Esophagus squamous epithelium (tissue), 5 donors: ENCODE measurements around the gene PHLDA1. TPM values are rescaled to one million over a fixed set of nuclear protein-coding genes. Genes with fewer than 3 reads are reported as not detected.

Experiments
- DNase-seq: peaks from one replicate; lab custom pipeline; 2025; lab: John Stamatoyannopoulos, UW
- H3K27ac ChIP-seq, 4 donors: fragments of 200-600 bp; sonication (generic); one replicate each; pipeline ENCODE4 v1.5.1; 2016 to 2019; ENCODE audit warnings: mild to moderate bottlenecking in 1 of 4
- H3K27me3 ChIP-seq, 4 donors: fragments of 200-600 bp; sonication (generic); 1 replicate in 3 of 4; 2 replicates in 1 of 4; pipeline versions ENCODE4 v1.5.1 to v1.6.0; 2017 to 2021; ENCODE audit warnings: antibody characterized with exemption in 1 of 4
- H3K36me3 ChIP-seq, 3 donors: fragments of 200-600 bp; sonication (generic); one replicate each; pipeline ENCODE4 v1.5.1; 2016 to 2019
- H3K4me1 ChIP-seq, 3 donors: fragments of 200-600 bp; sonication (generic); one replicate each; pipeline ENCODE4 v1.5.1; 2017 to 2019
- H3K4me3 ChIP-seq, 4 donors: fragments of 200-600 bp; sonication (generic); 1 replicate in 3 of 4; 2 replicates in 1 of 4; pipeline ENCODE4 v1.5.1; 2016 to 2019; ENCODE audit warnings: mild to moderate bottlenecking in 2 of 4, moderate library complexity in 1 of 4
- H3K9me3 ChIP-seq, 3 donors: fragments of 200-600 bp; sonication (generic); one replicate each; pipeline ENCODE4 v1.5.1; 2016 to 2019
- CTCF ChIP-seq, 6 experiments: fragments of 450-650 bp in 4 of 6; fragments of 200-600 bp in 2 of 6; sonication (generic) in 2 of 6; IDR thresholded peaks; one replicate each; pipeline ENCODE4 v1.5.1; 2016 to 2019; ENCODE audit warnings: antibody characterized with exemption in 6 of 6, mild to moderate bottlenecking in 4 of 6, moderate library complexity in 4 of 6
- POLR2A ChIP-seq, 4 donors: fragments of 450-650 bp; IDR thresholded peaks; one replicate each; pipeline ENCODE4 v1.6.1; 2017; ENCODE audit warnings: antibody characterized with exemption in 4 of 4, mild to moderate bottlenecking in 4 of 4, moderate library complexity in 3 of 4
- WGBS, 2 donors: methylation state at CpG; one replicate each; pipeline ENCODE4 v1.1.5; 2018; 5-methylcytosine and 5-hydroxymethylcytosine counted together
- intact Hi-C: fragments of 100-400 bp; cut with DNase I; formaldehyde crosslinking; loops from one replicate; pipeline ENCODE4 v1.15.0; 2022
- total RNA-seq, 4 donors: library from RNA; depleted of rRNA; stranded (reverse); fragments of >200 nt; gene quantifications; one replicate each; pipeline ENCODE4 v1.1.0, GENCODE V29; 2016
- donor health status: DM: yes; HTN: yes; CAD: no.

Gene PHLDA1
- total RNA-seq, 4 donors from 2014 or later, result 33.8 to 77.8 (median 56.7) TPM

- TF ChIP-seq POLR2A (IDR thresholded peaks at IDR 0.05), result no peak
- no peak for TF ChIP-seq CTCF (IDR thresholded peaks at IDR 0.05)
- H3K9me3 ChIP-seq, result peaks cover 0 to 15% (median 9%) of the 10 kb centered on the region in 3 donors
- intact Hi-C loops, result no loop called here
- peaks cover 0 to 10% (median 0%) of the 10 kb centered on the region in 3 donors for H3K4me1 ChIP-seq
- DNase-seq, result no peak
- H3K27ac ChIP-seq, result no peak overlapping the region
- no peaks in the 10 kb centered on the region for H3K27me3 ChIP-seq
- no peak overlapping the region for H3K4me3 ChIP-seq
- peaks cover 0 to 90% (median 0%) of the 10 kb centered on the region in 3 donors for H3K36me3 ChIP-seq
- 97% methylated on average over 3 of the region's 3 CpGs for WGBS, 2 donors
Measured at GRCh38 chr12:76065917-76066316, 34.3 kb upstream of the PHLDA1 start.

- Histone ChIP-seq H3K36me3 (peaks cover 0 to 89% (median 0%) of the 10 kb centered on the region in 3 donors), H3K9me3 (peaks cover 0 to 15% (median 9%) of the 10 kb centered on the region in 3 donors), H3K27me3 (no peaks in the 10 kb centered on the region), H3K4me1 (peaks cover 0 to 6% (median 0%) of the 10 kb centered on the region in 3 donors), H3K4me3 (no peak overlapping the region), H3K27ac (no peak overlapping the region)
- DNase-seq, result no peak
- TF ChIP-seq POLR2A (IDR thresholded peaks at IDR 0.05) (no peak), CTCF (IDR thresholded peaks at IDR 0.05) (no peak)
- 93 to 97% methylated on average over 1 of the region's 1 CpG for WGBS, 2 donors
- intact Hi-C loops, result no loop called here
Measured at GRCh38 chr12:76064904-76065303, 33.3 kb upstream of the PHLDA1 start.

- Histone ChIP-seq H3K4me1 (no peaks in the 10 kb centered on the region), H3K27me3 (no peaks in the 10 kb centered on the region), H3K36me3 (peaks cover 0 to 97% (median under 1%) of the 10 kb centered on the region in 3 donors), H3K27ac (no peak overlapping the region), H3K9me3 (peaks cover 0 to 10% (median 6%) of the 10 kb centered on the region in 3 donors), H3K4me3 (no peak overlapping the region)
- TF ChIP-seq CTCF (IDR thresholded peaks at IDR 0.05), result no peak
- no peak for TF ChIP-seq POLR2A (IDR thresholded peaks at IDR 0.05)
- intact Hi-C loops, result no loop called here
- 55 to 59% methylated on average over 2 of the region's 2 CpGs for WGBS, 2 donors
- no peak for DNase-seq
Measured at GRCh38 chr12:76060111-76060510, 28.5 kb upstream of the PHLDA1 start.

GRCh38 chr12:76057326-76057725 lies 25.8 kb upstream of the PHLDA1 start:
- Histone ChIP-seq H3K36me3 (peaks cover 0 to 97% (median 8%) of the 10 kb centered on the region in 3 donors), H3K27me3 (no peaks in the 10 kb centered on the region), H3K4me3 (no peak overlapping the region), H3K27ac (no peak overlapping the region), H3K9me3 (no peaks in the 10 kb centered on the region), H3K4me1 (no peaks in the 10 kb centered on the region)
- TF ChIP-seq CTCF (IDR thresholded peaks at IDR 0.05) (no peak), POLR2A (IDR thresholded peaks at IDR 0.05) (no peak)
- WGBS, 2 donors, result 96% methylated on average over 7 of the region's 7 CpGs
- DNase-seq, result no peak
- intact Hi-C loops, result no loop called here

- peaks cover 0 to 98% (median 12%) of the 10 kb centered on the region in 3 donors for H3K36me3 ChIP-seq
- TF ChIP-seq POLR2A (IDR thresholded peaks at IDR 0.05), result no peak
- no peak for TF ChIP-seq CTCF (IDR thresholded peaks at IDR 0.05)
- 65 to 67% methylated on average over 2 of the region's 2 CpGs for WGBS, 2 donors
- H3K9me3 ChIP-seq, result no peaks in the 10 kb centered on the region
- no peaks in the 10 kb centered on the region for H3K27me3 ChIP-seq
- DNase-seq, result no peak
- H3K4me3 ChIP-seq, result no peak overlapping the region
- intact Hi-C loops, result no loop called here
- H3K27ac ChIP-seq, result no peak overlapping the region
- no peaks in the 10 kb centered on the region for H3K4me1 ChIP-seq
Measured at GRCh38 chr12:76055393-76055792, 23.8 kb upstream of the PHLDA1 start.
